AG09319 (cell line): Measurements from ENCODE around the gene SUFU.

Experiments
- DNase-seq: peaks from one replicate; pipeline ENCODE4 v3.0.0-alpha.2; 2010; ENCODE audit warnings: low read depth; ENCODE audit errors: extremely low read depth
- TF ChIP-seq, protein P1 (sequence below): IDR thresholded peaks from 2 replicates; pipeline ENCODE4 v1.5.1; 2011; ENCODE audit warnings: low read depth, mild to moderate bottlenecking, inconsistent platforms, low read length, moderate library complexity

The SUFU gene

DNA sequence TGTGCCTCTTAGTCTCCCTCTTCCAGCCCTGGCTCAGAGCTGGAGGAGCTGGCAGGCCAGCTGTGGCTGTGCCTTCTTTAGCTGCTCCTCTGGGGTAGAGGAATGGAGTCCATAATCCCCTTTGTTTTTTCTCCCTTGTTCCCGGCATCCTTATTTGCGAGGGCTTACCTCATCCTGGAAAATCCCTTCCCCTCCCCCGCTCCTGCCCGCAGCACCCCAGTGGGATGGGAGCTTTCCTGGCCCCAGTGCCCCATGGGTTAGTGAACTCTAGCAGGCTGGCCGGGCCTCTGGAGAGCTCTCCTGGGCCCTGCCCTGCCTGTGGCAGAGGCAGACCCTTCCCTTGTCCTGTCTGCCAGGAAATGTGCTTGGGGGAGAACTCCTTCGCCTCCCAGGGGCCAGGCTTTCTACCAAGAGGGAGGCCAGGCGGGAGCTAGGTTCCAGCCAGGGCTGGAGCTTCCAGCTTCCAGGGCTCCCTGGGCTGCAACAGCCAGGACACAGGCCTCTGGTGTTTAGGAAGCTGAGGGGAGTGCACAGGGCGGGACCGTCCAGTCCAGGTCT, 124.0 kb downstream of the SUFU start:
- peak; percentile 47 for DNase-seq
- TF ChIP-seq, protein P1, sequence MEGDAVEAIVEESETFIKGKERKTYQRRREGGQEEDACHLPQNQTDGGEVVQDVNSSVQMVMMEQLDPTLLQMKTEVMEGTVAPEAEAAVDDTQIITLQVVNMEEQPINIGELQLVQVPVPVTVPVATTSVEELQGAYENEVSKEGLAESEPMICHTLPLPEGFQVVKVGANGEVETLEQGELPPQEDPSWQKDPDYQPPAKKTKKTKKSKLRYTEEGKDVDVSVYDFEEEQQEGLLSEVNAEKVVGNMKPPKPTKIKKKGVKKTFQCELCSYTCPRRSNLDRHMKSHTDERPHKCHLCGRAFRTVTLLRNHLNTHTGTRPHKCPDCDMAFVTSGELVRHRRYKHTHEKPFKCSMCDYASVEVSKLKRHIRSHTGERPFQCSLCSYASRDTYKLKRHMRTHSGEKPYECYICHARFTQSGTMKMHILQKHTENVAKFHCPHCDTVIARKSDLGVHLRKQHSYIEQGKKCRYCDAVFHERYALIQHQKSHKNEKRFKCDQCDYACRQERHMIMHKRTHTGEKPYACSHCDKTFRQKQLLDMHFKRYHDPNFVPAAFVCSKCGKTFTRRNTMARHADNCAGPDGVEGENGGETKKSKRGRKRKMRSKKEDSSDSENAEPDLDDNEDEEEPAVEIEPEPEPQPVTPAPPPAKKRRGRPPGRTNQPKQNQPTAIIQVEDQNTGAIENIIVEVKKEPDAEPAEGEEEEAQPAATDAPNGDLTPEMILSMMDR, result no peak

DNA sequence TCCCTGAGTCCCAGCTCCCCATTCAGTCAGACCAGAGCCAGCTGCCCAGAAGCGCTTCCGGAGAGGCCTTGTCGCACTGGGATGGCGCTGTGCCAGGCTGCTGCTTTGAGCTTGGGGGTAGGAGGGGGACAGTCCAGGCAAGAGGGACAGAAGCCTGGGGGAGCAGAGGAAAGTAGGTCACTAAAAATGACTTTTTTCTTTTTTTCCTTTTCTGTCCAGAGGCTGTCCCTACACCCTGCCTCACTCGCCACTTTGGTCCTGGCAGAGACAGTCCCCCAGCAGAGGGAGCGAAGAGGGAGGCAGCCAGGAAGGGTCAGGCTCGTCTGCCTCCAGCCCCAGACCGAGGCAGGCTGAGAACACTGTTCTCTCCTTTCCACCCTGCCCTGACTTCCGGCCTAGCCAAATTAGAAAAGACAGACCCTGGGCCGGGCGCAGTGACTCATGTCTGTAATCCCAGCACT, 124.7 kb downstream of the SUFU start:
- DNase-seq, result no peak
- TF ChIP-seq, protein P1, result peak; percentile 10

DNA sequence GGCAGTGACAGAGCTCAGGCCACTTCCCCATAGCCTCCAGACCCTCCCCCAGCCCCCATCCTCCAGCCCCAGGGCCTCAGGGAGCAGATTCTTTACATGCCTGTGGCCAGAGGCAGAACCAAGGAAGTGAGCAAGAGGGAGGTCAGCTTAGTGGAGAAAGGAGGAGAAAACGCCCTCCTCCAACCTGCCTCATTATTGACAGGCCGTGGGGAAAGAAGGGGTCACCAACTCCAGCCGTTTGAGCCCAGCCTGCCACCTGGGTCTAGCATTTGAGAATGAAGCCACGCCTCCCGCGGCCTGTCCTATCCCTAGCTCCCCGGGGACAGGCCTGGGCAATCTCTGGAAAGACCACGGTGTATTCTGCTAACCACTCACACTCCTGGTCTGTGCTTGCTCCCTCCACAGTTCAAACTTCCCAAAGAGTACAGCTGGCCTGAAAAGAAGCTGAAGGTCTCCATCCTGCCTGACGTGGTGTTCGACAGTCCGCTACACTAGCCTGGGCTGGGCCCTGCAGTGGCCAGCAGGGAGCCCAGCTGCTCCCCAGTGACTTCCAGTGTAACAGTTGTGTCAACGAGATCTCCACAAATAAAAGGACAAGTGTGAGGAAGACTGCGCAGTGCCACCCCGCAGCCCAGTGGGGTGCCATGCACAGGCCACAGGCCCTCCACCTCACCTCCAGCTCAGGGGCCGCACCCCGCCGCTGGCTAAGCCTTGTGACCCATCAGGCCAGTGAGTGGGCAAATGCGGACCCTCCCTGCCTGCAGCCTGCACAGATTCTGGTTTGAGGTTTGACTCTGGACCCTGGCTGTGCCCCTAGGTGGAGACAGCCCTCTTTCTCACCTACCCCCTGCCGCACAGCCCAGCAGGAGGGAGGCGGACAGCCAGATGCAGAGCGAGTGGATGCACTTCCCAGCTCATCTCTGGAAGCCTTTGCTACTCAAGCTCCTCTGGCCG, 126.2 kb downstream of the SUFU start:
- TF ChIP-seq, protein P1, result no peak
- DNase-seq, result peak; percentile 52

DNA sequence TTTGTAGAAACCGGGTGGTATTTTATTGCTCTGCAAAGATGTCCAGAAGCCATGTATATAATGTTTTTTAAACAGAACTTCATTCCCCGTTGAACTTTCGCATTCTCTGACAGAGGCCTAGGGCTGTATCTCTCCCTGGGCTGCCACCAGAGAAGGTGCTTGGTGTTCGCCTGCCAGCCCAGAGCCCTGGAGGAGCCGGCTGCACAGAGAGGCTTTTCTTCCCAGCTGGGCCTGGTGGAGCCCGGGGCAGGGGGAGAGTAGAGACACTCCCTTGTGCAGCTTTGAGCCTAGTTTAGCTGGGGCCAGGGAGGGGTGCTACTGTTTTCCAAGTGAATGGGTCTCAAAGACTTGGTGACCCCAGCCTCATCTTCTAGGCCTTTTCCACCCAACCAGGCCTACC, 126.9 kb downstream of the SUFU start:
- no peak for DNase-seq
- TF ChIP-seq, protein P1, result no peak

DNA sequence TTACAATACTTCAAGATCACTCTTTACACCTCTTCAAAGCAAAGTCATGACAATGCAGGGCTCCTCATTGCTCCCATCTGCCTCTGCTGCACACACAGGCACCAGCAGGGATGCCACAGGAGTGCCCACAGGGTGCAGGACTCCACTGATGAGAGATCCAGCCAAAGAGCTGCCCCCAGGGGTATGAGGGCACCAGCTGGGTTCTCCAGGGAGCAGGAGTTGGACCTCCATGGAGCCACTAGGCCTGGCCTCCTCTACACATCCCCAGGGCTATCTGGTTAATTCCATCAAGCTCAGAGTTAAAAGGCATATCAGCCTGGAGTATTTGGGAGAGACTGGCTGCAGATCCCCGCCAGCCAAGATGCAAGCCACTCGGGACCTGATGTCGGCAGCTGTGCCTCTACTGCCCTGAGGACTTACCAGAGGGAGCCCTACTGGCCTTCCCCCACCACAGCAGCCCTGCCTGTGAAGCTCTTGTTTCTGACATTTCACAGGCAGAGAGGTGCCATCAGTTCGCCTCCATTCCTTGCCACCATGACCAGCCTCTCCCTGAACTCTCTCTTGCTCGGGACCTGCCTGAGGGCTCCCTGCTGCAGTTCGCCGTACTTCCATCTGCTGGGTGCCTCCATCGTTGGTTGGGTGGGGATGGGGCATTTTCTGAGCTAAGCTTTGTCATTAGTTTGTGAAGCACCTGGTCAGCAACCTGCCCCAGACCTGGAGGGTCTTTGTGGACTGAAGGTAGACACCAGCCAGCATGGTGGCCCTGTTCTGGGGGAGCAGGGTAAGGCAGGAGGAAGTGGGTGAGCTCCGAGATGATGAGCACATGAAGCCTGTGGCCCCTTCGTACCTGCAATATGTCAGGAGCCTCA, 128.0 kb downstream of the SUFU start:
- TF ChIP-seq, protein P1, result no peak
- no peak for DNase-seq

DNA sequence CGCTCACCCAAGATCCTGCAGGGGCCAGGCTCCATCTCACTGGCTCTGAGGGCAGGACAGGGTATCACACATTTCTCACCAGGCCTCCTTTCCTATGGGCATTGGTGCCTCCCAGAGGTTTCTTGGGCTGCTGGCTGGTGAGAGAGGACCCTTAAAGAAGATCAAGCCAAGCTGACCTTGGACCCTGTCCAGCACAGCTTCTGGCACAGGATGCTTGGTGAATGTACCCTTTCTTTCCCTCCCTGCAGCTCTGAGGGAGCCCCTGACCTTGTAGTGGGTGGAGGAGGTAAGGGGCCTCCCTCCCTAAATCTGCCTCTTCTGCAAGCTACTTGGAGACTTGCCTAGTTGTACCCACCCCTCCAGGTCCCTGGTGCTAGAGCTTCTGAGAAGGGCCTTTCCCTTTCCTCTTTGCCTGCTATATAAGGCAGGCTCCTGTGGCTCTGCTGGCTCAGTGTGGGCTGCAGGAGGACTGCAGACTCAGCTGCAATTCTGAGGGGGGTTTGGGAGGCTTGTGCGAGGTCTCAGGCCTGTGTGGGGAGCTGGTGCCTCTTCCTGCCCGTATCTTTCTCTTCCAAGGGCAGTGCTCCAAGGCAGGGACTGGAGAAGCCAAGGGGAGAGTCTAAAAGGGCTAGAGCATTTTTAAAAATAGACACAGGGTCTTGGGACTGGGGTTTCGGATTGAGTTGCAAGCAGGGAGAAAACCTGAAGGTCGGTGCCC, 128.8 kb downstream of the SUFU start:
- DNase-seq, result no peak
- TF ChIP-seq, protein P1, result no peak; the same call in 1 of the 2 replicates
